ENCODE results near the gene PFDN6. TPM values are rescaled to one million over a fixed set of nuclear protein-coding genes. Genes with fewer than 3 reads are reported as not detected.

Gene PFDN6
- polyA plus RNA-seq, 1 experiment, result 49.0 TPM

- ChIA-PET CTCF (interaction anchor here (0.6 kb wide), 1 partner anchor 29 kb away, joined by 3 read pairs; no protein-coding TSS in a partner anchor), POLR2A (no interaction called here)
- no peak overlapping the region for H3K4me3 ChIP-seq (ENCODE audit: low read depth, low read length)
Observed at GRCh38 chr6:33315793-33316602, 26.6 kb downstream of the PFDN6 start.

DNA sequence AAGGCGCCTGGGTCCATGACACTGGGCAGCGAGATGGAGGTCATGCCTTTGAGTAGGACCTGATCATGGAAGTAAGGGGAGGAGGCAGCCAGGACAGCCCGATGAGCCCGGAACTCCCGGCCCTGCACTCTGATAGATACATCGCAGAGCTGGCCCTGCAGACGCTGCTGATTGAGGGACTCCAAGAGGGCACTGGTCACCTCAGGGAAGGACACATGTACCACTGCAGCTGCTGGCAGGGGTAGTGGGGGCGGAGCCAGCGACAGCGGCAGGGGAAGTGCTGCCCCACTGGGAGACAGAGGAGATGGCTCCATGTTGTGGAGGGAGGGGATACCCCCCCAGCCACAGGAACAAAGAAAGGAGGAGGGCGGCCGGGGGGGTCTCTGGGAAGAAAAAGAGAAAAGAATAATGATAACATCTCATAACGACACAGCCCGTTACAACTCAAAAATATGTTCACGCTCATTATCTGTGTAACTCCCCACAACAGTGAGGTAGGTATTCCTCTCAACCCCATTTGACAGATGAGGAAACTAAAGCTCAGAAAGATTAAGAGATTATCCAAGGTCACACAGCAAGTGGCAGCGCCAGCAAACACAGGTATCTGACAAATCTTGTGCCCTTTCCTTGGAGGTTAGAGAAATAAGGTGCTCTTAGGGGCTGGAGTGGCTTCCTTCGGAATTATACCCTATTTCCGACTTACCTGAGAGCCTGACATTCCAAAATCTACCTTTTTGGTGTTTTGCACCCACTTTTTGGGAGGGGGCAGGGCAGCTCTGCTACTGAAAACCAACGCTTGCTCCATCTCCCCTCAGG is 27.4 kb downstream of the PFDN6 start:
- POLR2A ChIA-PET, result interaction anchor here (0.6 kb wide), 1 partner anchor 35 kb away, joined by 5 read pairs; no protein-coding TSS in a partner anchor
- H3K36me3 ChIP-seq (ENCODE audit: control insufficient read depth, insufficient read depth, low read length), result peaks cover 21% of the 10 kb centered on the region
- H3K4me3 ChIP-seq (ENCODE audit: low read depth, low read length), result peak overlapping the region; percentile 35
- TF ChIP-seq CTCF (IDR thresholded peaks at IDR 0.05; ENCODE audit: insufficient read depth, low read depth, low read length), result no peak
- DNase-seq (ENCODE audit: low read depth), result no peak
- CTCF ChIA-PET, result interaction anchor here (0.5 to 1.6 kb wide), 2 partner anchors 40 to 119 kb away, joined by 3 to 4 read pairs; partner anchors contain the start of gene B3GALT4
- no peaks in the 10 kb centered on the region for H3K27me3 ChIP-seq (ENCODE audit: control insufficient read depth, insufficient read depth, low read length)

More at GRCh38 chr6:33315793-33316602, 26.6 kb downstream of the PFDN6 start:
- H3K36me3 ChIP-seq (ENCODE audit: control insufficient read depth, insufficient read depth, low read length), result peaks cover 20% of the 10 kb centered on the region
- no peak for DNase-seq (ENCODE audit: low read depth)
- no peak for TF ChIP-seq CTCF (IDR thresholded peaks at IDR 0.05; ENCODE audit: insufficient read depth, low read depth, low read length)
- no peaks in the 10 kb centered on the region for H3K27me3 ChIP-seq (ENCODE audit: control insufficient read depth, insufficient read depth, low read length)

GRCh38 chr6:33317419-33317668 is 27.9 kb downstream of the PFDN6 start:
- no peak for DNase-seq (ENCODE audit: low read depth)
- peaks cover 21% of the 10 kb centered on the region for H3K36me3 ChIP-seq (ENCODE audit: control insufficient read depth, insufficient read depth, low read length)
- no peaks in the 10 kb centered on the region for H3K27me3 ChIP-seq (ENCODE audit: control insufficient read depth, insufficient read depth, low read length)
- H3K4me3 ChIP-seq (ENCODE audit: low read depth, low read length), result peak overlapping the region; percentile 35
- ChIA-PET POLR2A (interaction anchor here (0.6 kb wide), 1 partner anchor 35 kb away, joined by 5 read pairs; no protein-coding TSS in a partner anchor), CTCF (interaction anchor here (1.3 to 1.6 kb wide), 2 partner anchors 17 to 40 kb away, joined by 3 to 4 read pairs; partner anchors contain the start of gene B3GALT4)
- TF ChIP-seq CTCF (IDR thresholded peaks at IDR 0.05; ENCODE audit: insufficient read depth, low read depth, low read length), result no peak

- Histone ChIP-seq H3K36me3 (ENCODE audit: control insufficient read depth, insufficient read depth, low read length) (peaks cover 21% of the 10 kb centered on the region), H3K4me3 (ENCODE audit: low read depth, low read length) (peak within 1 kb of the TSS; percentile 35), H3K27me3 (ENCODE audit: control insufficient read depth, insufficient read depth, low read length) (no peaks in the 10 kb centered on the region)
- ChIA-PET POLR2A (no interaction called here), CTCF (interaction anchor here (1.2 to 1.6 kb wide), 3 partner anchors 17 to 41 kb away, joined by 3 to 6 read pairs (median 4); partner anchors contain the start of genes B3GALT4 and RGL2)
- no peak for TF ChIP-seq CTCF (IDR thresholded peaks at IDR 0.05; ENCODE audit: insufficient read depth, low read depth, low read length)
- DNase-seq (ENCODE audit: low read depth), result peak; percentile 96
Observed at GRCh38 chr6:33317669-33318425, 28.4 kb downstream of the PFDN6 start, which contains the start of gene ZBTB22. ZBTB22 (minus strand) TSS chr6:33317744; CDS start chr6:33316916, 828 bp downstream.
